ENCODE measurements around the gene TMBIM1. TPM values are rescaled to one million over a fixed set of nuclear protein-coding genes. Genes with fewer than 3 reads are reported as not detected.

Gene TMBIM1
- polyA plus RNA-seq, 3 donors: 101 to 139 (median 129) TPM

DNA sequence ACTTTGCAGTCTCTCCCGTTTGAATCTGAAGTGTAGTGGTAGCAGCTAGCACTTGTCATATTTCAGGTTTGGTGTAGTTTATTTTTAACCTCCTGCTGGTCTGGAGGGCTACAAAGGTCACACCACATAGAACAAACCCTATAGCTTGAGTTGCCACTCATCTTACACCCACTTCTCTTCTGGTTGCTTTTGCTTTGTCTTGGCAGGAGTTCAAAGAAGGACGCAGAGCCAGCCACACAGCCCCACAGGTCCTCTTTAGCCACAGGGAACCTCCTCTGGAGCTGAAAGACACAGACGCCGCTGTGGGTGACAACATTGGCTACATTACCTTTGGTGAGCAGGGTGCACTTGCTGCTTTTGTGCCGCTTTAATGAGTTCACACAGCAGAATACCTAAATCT is 47.1 kb downstream of the TMBIM1 start:
- H4K20me1 ChIP-seq (ENCODE audit: insufficient read depth, low read length): peaks cover 98% of the 10 kb centered on the region
- WGBS (ENCODE audit: insufficient coverage): 40% methylated on average over 1 of the region's 5 CpGs
- no peaks in the 10 kb centered on the region for H3K4me1 ChIP-seq (ENCODE audit: control insufficient read depth in 1 of 2, insufficient read depth in 2 of 2, low read length in 2 of 2)
- Mint-ChIP-seq H3K4me3 (no peak overlapping the region), H3K36me3 (peaks cover 85 to 99% of the 10 kb centered on the region in 2 donors), H3K9me3 (no peaks in the 10 kb centered on the region), H3K4me1 (no peaks in the 10 kb centered on the region), H3K27me3 (ENCODE audit: low read depth in 3 of 3) (peaks cover 0 to 3% (median 1%) of the 10 kb centered on the region in 3 donors), H3K27ac (peak overlapping the region in 1 of 7 donors; percentile 37)
- no peak overlapping the region for H3K4me2 ChIP-seq (replicated peaks; ENCODE audit: extremely low read depth, low read length, poor library complexity, severe bottlenecking)
- no peak for TF ChIP-seq CTCF (IDR thresholded peaks at IDR 0.05)
- intact Hi-C loops (cut with micrococcal nuclease): no loop called here
- H3K4me3 ChIP-seq (replicated peaks in 1 of 3; ENCODE audit: low read depth in 2 of 3, low read length in 3 of 3): no peak overlapping the region
- no peak for DNase-seq
- H3K79me2 ChIP-seq (ENCODE audit: insufficient read depth, low read length): peaks cover 92% of the 10 kb centered on the region
- no peak overlapping the region for H2AFZ ChIP-seq (ENCODE audit: insufficient read depth, low read depth, low read length, poor library complexity, severe bottlenecking)
- H3K27ac ChIP-seq (ENCODE audit: low read depth in 1 of 2, low read length in 2 of 2): no peak overlapping the region
- no peaks in the 10 kb centered on the region for H3K9me3 ChIP-seq (replicated peaks in 1 of 2; ENCODE audit: control insufficient read depth in 1 of 2, insufficient read depth in 1 of 2, low read length in 2 of 2)
- no peaks in the 10 kb centered on the region for H3K27me3 ChIP-seq (ENCODE audit: control insufficient read depth in 2 of 2, insufficient read depth in 2 of 2, low read length in 2 of 2)
- H3K9ac ChIP-seq (ENCODE audit: insufficient read depth, low read length, poor library complexity, severe bottlenecking): no peak overlapping the region
- H3K36me3 ChIP-seq (replicated peaks in 1 of 2; ENCODE audit: control insufficient read depth in 1 of 2, insufficient read depth in 2 of 2, low read length in 2 of 2): peaks cover 98 to 100% of the 10 kb centered on the region in 2 donors

DNA sequence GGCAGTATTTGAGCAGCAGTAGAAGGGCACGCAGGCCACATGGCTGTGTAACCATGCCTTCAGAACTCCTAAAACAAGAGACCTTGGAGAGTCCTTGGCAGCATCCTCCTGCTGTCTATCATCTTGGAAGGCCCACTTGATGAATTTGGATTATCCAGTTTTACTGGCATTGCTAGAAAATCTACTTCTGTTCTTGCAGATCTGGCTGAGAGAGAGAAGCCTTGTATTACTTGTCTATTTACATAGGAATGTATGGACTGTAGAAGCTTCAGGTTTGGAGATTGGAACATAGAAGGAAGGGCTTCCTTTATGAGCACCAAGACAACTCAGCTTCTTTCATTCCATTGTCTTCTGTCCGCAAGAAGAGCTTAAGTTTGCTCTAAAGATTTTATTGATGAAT is 47.6 kb downstream of the TMBIM1 start:
- peak overlapping the region in 1 of 2 donors; percentile 22 for H3K27ac ChIP-seq (ENCODE audit: low read depth in 1 of 2, low read length in 2 of 2)
- Mint-ChIP-seq H3K4me3 (no peak overlapping the region), H3K27ac (no peak overlapping the region), H3K9me3 (no peaks in the 10 kb centered on the region), H3K4me1 (no peaks in the 10 kb centered on the region), H3K27me3 (ENCODE audit: low read depth in 3 of 3) (peaks cover 0 to 3% (median 1%) of the 10 kb centered on the region in 3 donors), H3K36me3 (peaks cover 85 to 99% of the 10 kb centered on the region in 2 donors)
- no peaks in the 10 kb centered on the region for H3K9me3 ChIP-seq (replicated peaks in 1 of 2; ENCODE audit: control insufficient read depth in 1 of 2, insufficient read depth in 1 of 2, low read length in 2 of 2)
- peaks cover 92% of the 10 kb centered on the region for H3K79me2 ChIP-seq (ENCODE audit: insufficient read depth, low read length)
- peaks cover 98 to 100% of the 10 kb centered on the region in 2 donors for H3K36me3 ChIP-seq (replicated peaks in 1 of 2; ENCODE audit: control insufficient read depth in 1 of 2, insufficient read depth in 2 of 2, low read length in 2 of 2)
- no peaks in the 10 kb centered on the region for H3K4me1 ChIP-seq (ENCODE audit: control insufficient read depth in 1 of 2, insufficient read depth in 2 of 2, low read length in 2 of 2)
- no CpG with 5 or more reads among the region's 2 CpGs for WGBS (ENCODE audit: insufficient coverage)
- no peaks in the 10 kb centered on the region for H3K27me3 ChIP-seq (ENCODE audit: control insufficient read depth in 2 of 2, insufficient read depth in 2 of 2, low read length in 2 of 2)
- H3K4me3 ChIP-seq (replicated peaks in 1 of 3; ENCODE audit: low read depth in 2 of 3, low read length in 3 of 3): no peak overlapping the region
- H3K4me2 ChIP-seq (replicated peaks; ENCODE audit: extremely low read depth, low read length, poor library complexity, severe bottlenecking): no peak overlapping the region
- DNase-seq: no peak
- no peak for TF ChIP-seq CTCF (IDR thresholded peaks at IDR 0.05)
- intact Hi-C loops (cut with micrococcal nuclease): no loop called here
- peaks cover 98% of the 10 kb centered on the region for H4K20me1 ChIP-seq (ENCODE audit: insufficient read depth, low read length)
- H3K9ac ChIP-seq (ENCODE audit: insufficient read depth, low read length, poor library complexity, severe bottlenecking): no peak overlapping the region
- no peak overlapping the region for H2AFZ ChIP-seq (ENCODE audit: insufficient read depth, low read depth, low read length, poor library complexity, severe bottlenecking)
